Calu3 (cell line): ENCODE measurements around the gene ALG1L2. TPM values are rescaled to one million over a fixed set of nuclear protein-coding genes. Genes with fewer than 3 reads are reported as not detected.
"Not testable (repeated sequence)": the region's sequence is repeated elsewhere in the genome, so short reads cannot be mapped to it uniquely, and the experiment has no call there.

Experiments used
- BruUV-seq: library from RNA; stranded (reverse); fragments of 400-500 nt; replicated peaks from 2 replicates; lab custom pipeline; 2021; lab: Mats Ljungman, UMichigan
- CTCF ChIA-PET: fragments of 300-600 bp; sonication (Branson Sonifier 250); formaldehyde crosslinking; loops from one replicate; lab custom pipeline; 2022; ENCODE audit warnings: antibody characterized with exemption; lab: Charles Lee
- DNase-seq: peaks from one replicate; pipeline ENCODE4 v3.0.0; 2022
- H3K27ac Mint-ChIP-seq: one replicate; pipeline ENCODE4 v1.8.0; 2022; ENCODE audit warnings: mixed read lengths; ENCODE audit not compliant: unreplicated experiment
- H3K27me3 Mint-ChIP-seq: one replicate; pipeline ENCODE4 v1.8.0; 2022; ENCODE audit warnings: mixed read lengths; ENCODE audit not compliant: unreplicated experiment
- H3K36me3 Mint-ChIP-seq: one replicate; pipeline ENCODE4 v1.8.0; 2022; ENCODE audit warnings: mild to moderate bottlenecking, moderate library complexity, mixed read lengths; ENCODE audit not compliant: insufficient read depth, unreplicated experiment
- H3K4me1 Mint-ChIP-seq: one replicate; pipeline ENCODE4 v1.8.0; 2022; ENCODE audit warnings: mild to moderate bottlenecking, low read depth, mixed read lengths; ENCODE audit not compliant: unreplicated experiment
- H3K4me3 Mint-ChIP-seq: one replicate; pipeline ENCODE4 v1.8.0; 2022; ENCODE audit warnings: mild to moderate bottlenecking, low read depth, moderate library complexity, mixed read lengths; ENCODE audit not compliant: unreplicated experiment
- H3K9me3 Mint-ChIP-seq: one replicate; pipeline ENCODE4 v1.8.0; 2022; ENCODE audit warnings: low read depth, mixed read lengths; ENCODE audit not compliant: unreplicated experiment
- CTCF ChIP-seq: fragments of 200-600 bp; IDR thresholded peaks from one replicate; pipeline ENCODE4 v1.8.0; 2022; ENCODE audit warnings: antibody characterized with exemption; ENCODE audit not compliant: unreplicated experiment
- intact Hi-C: fragments of 100-400 bp; cut with micrococcal nuclease; formaldehyde crosslinking; loops from one replicate; pipeline ENCODE4 v1.10.0; 2022; ENCODE audit not compliant: unreplicated experiment
- total RNA-seq: library from RNA; stranded (reverse); gene quantifications from 2 replicates; pipeline ENCODE4 v1.2.3, GENCODE V29; 2022

ALG1L2 gene
- total RNA-seq, 1 experiment from 2014 or later: 2.0 TPM

GRCh38 chr3:130111185-130111864, 29.7 kb downstream of the ALG1L2 start:
- H3K4me3 Mint-ChIP-seq: peak overlapping the region; percentile 93
- intact Hi-C loops: no loop called here
- BruUV-seq: no TSS peak
- peak; percentile 100 for DNase-seq
- peak overlapping the region; percentile 79 for H3K27ac Mint-ChIP-seq
- no peaks in the 10 kb centered on the region for H3K9me3 Mint-ChIP-seq
- TF ChIP-seq CTCF: no peak
- no peaks in the 10 kb centered on the region for H3K27me3 Mint-ChIP-seq
- peaks cover 27% of the 10 kb centered on the region for H3K4me1 Mint-ChIP-seq
- CTCF ChIA-PET: interaction anchor here (0.6 to 3.1 kb wide), 10 partner anchors 13 to 621 kb away, joined by 3 to 20 read pairs (median 4); no protein-coding TSS in a partner anchor
- H3K36me3 Mint-ChIP-seq: peaks cover 40% of the 10 kb centered on the region

GRCh38 chr3:130111865-130112747, 30.5 kb downstream of the ALG1L2 start:
- BruUV-seq: not testable (repeated sequence)

GRCh38 chr3:130112748-130113073, 31.1 kb downstream of the ALG1L2 start:
- H3K27ac Mint-ChIP-seq, BruUV-seq, intact Hi-C loops, DNase-seq, H3K9me3 Mint-ChIP-seq, H3K27me3 Mint-ChIP-seq: not testable (repeated sequence)
- Mint-ChIP-seq H3K4me1 (peaks cover 27% of the 10 kb centered on the region), H3K36me3 (peaks cover 37% of the 10 kb centered on the region), H3K4me3 (peak overlapping the region; percentile 93)
- CTCF ChIA-PET: interaction anchor here (1.2 to 3.1 kb wide), 2 partner anchors 32 to 485 kb away, joined by 3 to 8 read pairs; no protein-coding TSS in a partner anchor

More at GRCh38 chr3:130111865-130112747, 30.5 kb downstream of the ALG1L2 start:
- Mint-ChIP-seq H3K36me3 (peaks cover 40% of the 10 kb centered on the region), H3K4me1 (peaks cover 27% of the 10 kb centered on the region), H3K4me3 (peak overlapping the region; percentile 93), H3K27ac (peak overlapping the region; percentile 79)
- H3K9me3 Mint-ChIP-seq, intact Hi-C loops, H3K27me3 Mint-ChIP-seq: not testable (repeated sequence)
- peak; percentile 100 for DNase-seq
- CTCF ChIA-PET: interaction anchor here (0.6 to 3.1 kb wide), 9 partner anchors 14 to 622 kb away, joined by 3 to 20 read pairs (median 3); no protein-coding TSS in a partner anchor

GRCh38 chr3:130115400-130115799, 33.8 kb downstream of the ALG1L2 start:
- DNase-seq, H3K27ac Mint-ChIP-seq, intact Hi-C loops, H3K9me3 Mint-ChIP-seq, H3K4me1 Mint-ChIP-seq, CTCF ChIA-PET, H3K4me3 Mint-ChIP-seq, BruUV-seq: not testable (repeated sequence)
- peaks cover 36% of the 10 kb centered on the region for H3K27me3 Mint-ChIP-seq
- H3K36me3 Mint-ChIP-seq: peaks cover 26% of the 10 kb centered on the region

- CTCF ChIA-PET: no interaction called here
- intact Hi-C loops: no loop called here
Observed at GRCh38 chr3:130117933-130118332, 36.3 kb downstream of the ALG1L2 start.

GRCh38 chr3:130119824-130120223, 38.2 kb downstream of the ALG1L2 start:
- DNase-seq, intact Hi-C loops, H3K9me3 Mint-ChIP-seq, H3K4me3 Mint-ChIP-seq, BruUV-seq, H3K4me1 Mint-ChIP-seq, H3K36me3 Mint-ChIP-seq, CTCF ChIA-PET, H3K27ac Mint-ChIP-seq: not testable (repeated sequence)
- H3K27me3 Mint-ChIP-seq: peaks cover 80% of the 10 kb centered on the region

More at GRCh38 chr3:130117933-130118332, 36.3 kb downstream of the ALG1L2 start:
- no peak for DNase-seq
- no peak overlapping the region for H3K4me3 Mint-ChIP-seq
- peaks cover 61% of the 10 kb centered on the region for H3K27me3 Mint-ChIP-seq
- no TSS peak for BruUV-seq
- peaks cover 3% of the 10 kb centered on the region for H3K4me1 Mint-ChIP-seq
- no peak overlapping the region for H3K27ac Mint-ChIP-seq
- peaks cover under 1% of the 10 kb centered on the region for H3K36me3 Mint-ChIP-seq
- no peak for TF ChIP-seq CTCF
- H3K9me3 Mint-ChIP-seq: no peaks in the 10 kb centered on the region

GRCh38 chr3:130120291-130120690, 38.7 kb downstream of the ALG1L2 start:
- H3K4me3 Mint-ChIP-seq, CTCF ChIA-PET, DNase-seq, H3K36me3 Mint-ChIP-seq, intact Hi-C loops, H3K9me3 Mint-ChIP-seq, BruUV-seq, H3K27ac Mint-ChIP-seq, H3K4me1 Mint-ChIP-seq: not testable (repeated sequence)
- peaks cover 85% of the 10 kb centered on the region for H3K27me3 Mint-ChIP-seq
